HEK293 (cell line): ENCODE data around the gene NRF1.

Experiments used
- CTCF ChIA-PET: fragments of 350-600 bp; formaldehyde crosslinking; extraction: SDS; loops from one replicate; lab custom pipeline; 2021; ENCODE audit warnings: antibody characterized with exemption; lab: Yijun Ruan, JAX
- POLR2A ChIA-PET: fragments of 300-600 bp; formaldehyde crosslinking; extraction: SDS; loops from one replicate; lab custom pipeline; 2020; ENCODE audit warnings: antibody characterized with exemption, inconsistent platforms; lab: Yijun Ruan, JAX
- H3K27ac ChIP-seq: fragments of 200-500 bp; sonication (Bioruptor generic); 2 replicates; pipeline ENCODE4 v1.5.1; 2014; ENCODE audit warnings: low read depth, low read length, control low read depth, inconsistent platforms; ENCODE audit errors: extremely low read depth
- H3K36me3 ChIP-seq, 2 experiments: fragments of 200-500 bp in 1 of 2; sonication (Bioruptor generic) in 1 of 2; 1 replicate in 1 of 2; 2 replicates in 1 of 2; pipeline ENCODE4 v1.5.1; 2014 to 2017; ENCODE audit warnings: inconsistent platforms in 2 of 2, low read length in 2 of 2; ENCODE audit not compliant: control insufficient read depth in 2 of 2, insufficient read depth in 1 of 2
- H3K4me1 ChIP-seq: fragments of 200-500 bp; sonication (Bioruptor generic); 2 replicates; pipeline ENCODE4 v1.5.1; 2014; ENCODE audit warnings: mild to moderate bottlenecking, low read length, inconsistent platforms; ENCODE audit not compliant: control insufficient read depth, insufficient read depth
- H3K4me3 ChIP-seq: 2 replicates; pipeline ENCODE4 v1.5.1; 2011; ENCODE audit warnings: low read depth, mild to moderate bottlenecking, control low read depth, low read length, moderate library complexity
- H3K9me3 ChIP-seq: fragments of 200-500 bp; sonication (Bioruptor generic); 2 replicates; pipeline ENCODE4 v1.5.1; 2014; ENCODE audit warnings: low read depth, low read length, inconsistent platforms; ENCODE audit not compliant: control insufficient read depth, insufficient read depth
- BCL11A ChIP-seq: fragments of 450-650 bp; formaldehyde crosslinking; IDR thresholded peaks from 2 replicates; pipeline ENCODE4 v1.5.1; 2016; ENCODE audit warnings: low read depth, missing biosample characterization, missing genetic modification characterization
- PRDM10 ChIP-seq: fragments of 450-650 bp; formaldehyde crosslinking; IDR thresholded peaks from 2 replicates; pipeline ENCODE4 v1.5.1; 2016; ENCODE audit warnings: missing biosample characterization, missing genetic modification characterization
- SCRT2 ChIP-seq: fragments of 450-650 bp; formaldehyde crosslinking; IDR thresholded peaks from 2 replicates; pipeline ENCODE4 v1.5.1; 2016; ENCODE audit warnings: missing biosample characterization, missing genetic modification characterization
- TSHZ1 ChIP-seq: fragments of 450-650 bp; formaldehyde crosslinking; IDR thresholded peaks from 2 replicates; pipeline ENCODE4 v1.5.1; 2016; ENCODE audit warnings: missing biosample characterization, missing genetic modification characterization, borderline replicate concordance
- ZBTB8A ChIP-seq: fragments of 450-650 bp; formaldehyde crosslinking; IDR thresholded peaks from 2 replicates; pipeline ENCODE4 v1.5.1; 2016; ENCODE audit warnings: missing biosample characterization, missing genetic modification characterization
- ZIC2 ChIP-seq: fragments of 450-650 bp; formaldehyde crosslinking; IDR thresholded peaks from 2 replicates; pipeline ENCODE4 v1.5.1; 2016; ENCODE audit warnings: missing biosample characterization, missing genetic modification characterization
- ZNF10 ChIP-seq: fragments of 450-650 bp; formaldehyde crosslinking; IDR thresholded peaks from 2 replicates; pipeline ENCODE4 v1.5.1; 2017; ENCODE audit warnings: missing biosample characterization, missing genetic modification characterization
- ZNF132 ChIP-seq: fragments of 450-650 bp; formaldehyde crosslinking; IDR thresholded peaks from 2 replicates; pipeline ENCODE4 v1.5.1; 2017; ENCODE audit warnings: missing biosample characterization, missing genetic modification characterization, borderline replicate concordance
- ZNF302 ChIP-seq: fragments of 450-650 bp; formaldehyde crosslinking; IDR thresholded peaks from 2 replicates; pipeline ENCODE4 v1.5.1; 2016; ENCODE audit warnings: missing biosample characterization, missing genetic modification characterization, low read depth
- ZNF362 ChIP-seq: fragments of 450-650 bp; formaldehyde crosslinking; IDR thresholded peaks from 2 replicates; pipeline ENCODE4 v1.5.1; 2016; ENCODE audit warnings: missing biosample characterization, missing genetic modification characterization
- ZNF423 ChIP-seq: fragments of 450-650 bp; formaldehyde crosslinking; IDR thresholded peaks from 2 replicates; pipeline ENCODE4 v1.5.1; 2016; ENCODE audit warnings: missing biosample characterization, missing genetic modification characterization
- ZNF426 ChIP-seq: fragments of 450-650 bp; formaldehyde crosslinking; IDR thresholded peaks from 2 replicates; pipeline ENCODE4 v1.5.1; 2017; ENCODE audit warnings: missing biosample characterization, missing genetic modification characterization, mild to moderate bottlenecking, inconsistent platforms, moderate library complexity
- ZNF830 ChIP-seq: fragments of 450-650 bp; IDR thresholded peaks from 2 replicates; pipeline ENCODE4 v1.5.0; 2018; ENCODE audit warnings: missing biosample characterization, missing genetic modification characterization, low read depth, mild to moderate bottlenecking, moderate library complexity
- ZSCAN4 ChIP-seq: fragments of 450-650 bp; formaldehyde crosslinking; IDR thresholded peaks from 2 replicates; pipeline ENCODE4 v1.5.1; 2017; ENCODE audit warnings: missing biosample characterization, missing genetic modification characterization
- ZSCAN5A ChIP-seq: fragments of 450-650 bp; formaldehyde crosslinking; IDR thresholded peaks from 2 replicates; pipeline ENCODE4 v1.5.1; 2016; ENCODE audit warnings: missing biosample characterization, missing genetic modification characterization

NRF1 gene

GRCh38 chr7:129769866-129770808 is 158.6 kb downstream of the NRF1 start:
- POLR2A ChIA-PET = no interaction called here
- CTCF ChIA-PET = interaction anchor here (0.8 kb wide), 1 partner anchor 105 kb away, joined by 4 read pairs; no protein-coding TSS in a partner anchor

GRCh38 chr7:129771201-129771927 is 159.8 kb downstream of the NRF1 start:
- TF ChIP-seq ZNF10 (peak; percentile 62; the same call in 1 of the 2 replicates), ZNF362 (no peak), ZNF302 (tag by site-specific recombination) (no peak)
- ChIA-PET CTCF (interaction anchor here (0.8 kb wide), 1 partner anchor 107 kb away, joined by 4 read pairs; no protein-coding TSS in a partner anchor), POLR2A (no interaction called here)
- Histone ChIP-seq H3K27ac (no peak overlapping the region), H3K4me1 (no peaks in the 10 kb centered on the region; the same call in 1 of the 2 replicates), H3K4me3 (no peak overlapping the region), H3K9me3 (no peaks in the 10 kb centered on the region), H3K36me3 (no peaks in the 10 kb centered on the region)

More at GRCh38 chr7:129769866-129770808, 158.6 kb downstream of the NRF1 start:
- H3K9me3 ChIP-seq = no peaks in the 10 kb centered on the region
- H3K36me3 ChIP-seq = no peaks in the 10 kb centered on the region
- no peak overlapping the region for H3K4me3 ChIP-seq
- no peak overlapping the region for H3K27ac ChIP-seq
- peak; percentile 61 for TF ChIP-seq PRDM10 (tag by site-specific recombination)
- no peak for TF ChIP-seq BCL11A
- TF ChIP-seq ZNF426 (tag by site-specific recombination) = no peak
- TF ChIP-seq ZIC2 (tag by site-specific recombination) = no peak
- no peaks in the 10 kb centered on the region; the same call in 1 of the 2 replicates for H3K4me1 ChIP-seq

- POLR2A ChIA-PET = interaction anchor here (0.6 kb wide), 1 partner anchor 53 kb away, joined by 3 read pairs; no protein-coding TSS in a partner anchor
- no peaks in the 10 kb centered on the region for H3K9me3 ChIP-seq
- CTCF ChIA-PET = no interaction called here
- H3K4me1 ChIP-seq = no peaks in the 10 kb centered on the region; the same call in 1 of the 2 replicates
- H3K36me3 ChIP-seq = no peaks in the 10 kb centered on the region
- no peak overlapping the region for H3K27ac ChIP-seq
- no peak overlapping the region for H3K4me3 ChIP-seq
- TF ChIP-seq ZNF830 (tag by site-specific recombination) = no peak
- no peak for TF ChIP-seq TSHZ1 (tag by site-specific recombination)
- TF ChIP-seq ZNF132 = no peak
- TF ChIP-seq ZBTB8A = no peak
- no peak for TF ChIP-seq ZSCAN4 (tag by site-specific recombination)
- TF ChIP-seq SCRT2 (tag by site-specific recombination) = no peak
- TF ChIP-seq ZSCAN5A (tag by site-specific recombination) = no peak
- TF ChIP-seq ZNF423 (tag by site-specific recombination) = 0 out of 2 replicates have a peak, but pooled peaks have one; percentile 15
- TF ChIP-seq ZIC2 (tag by site-specific recombination) = 0 out of 2 replicates have a peak, but pooled peaks have one; percentile 21
Observed at GRCh38 chr7:129771928-129772479, 160.5 kb downstream of the NRF1 start.
